A549 treated with RU486 at 1 μM for 4 hours (cell line): ENCODE data around the gene PARD6G. TPM values are rescaled to one million over a fixed set of nuclear protein-coding genes. Genes with fewer than 3 reads are reported as not detected.

Experiments
- total RNA-seq: library from RNA; stranded (reverse); fragments of 200-300 nt; extraction: Qiagen RNA extraction; gene quantifications from 5 replicates; pipeline ENCODE4 v1.2.3, GENCODE V29; 2022; ENCODE audit warnings: low read depth

Gene PARD6G
- 2.0 to 4.1 TPM (median 2.9 TPM) in 5 replicates for total RNA-seq

GRCh38 chr18:80247393-80247841 is at the start of gene PARD6G:
Gene PARD6G (minus strand): TSS chr18:80247514. CDS start chr18:80247348, 166 bp downstream.

DNA sequence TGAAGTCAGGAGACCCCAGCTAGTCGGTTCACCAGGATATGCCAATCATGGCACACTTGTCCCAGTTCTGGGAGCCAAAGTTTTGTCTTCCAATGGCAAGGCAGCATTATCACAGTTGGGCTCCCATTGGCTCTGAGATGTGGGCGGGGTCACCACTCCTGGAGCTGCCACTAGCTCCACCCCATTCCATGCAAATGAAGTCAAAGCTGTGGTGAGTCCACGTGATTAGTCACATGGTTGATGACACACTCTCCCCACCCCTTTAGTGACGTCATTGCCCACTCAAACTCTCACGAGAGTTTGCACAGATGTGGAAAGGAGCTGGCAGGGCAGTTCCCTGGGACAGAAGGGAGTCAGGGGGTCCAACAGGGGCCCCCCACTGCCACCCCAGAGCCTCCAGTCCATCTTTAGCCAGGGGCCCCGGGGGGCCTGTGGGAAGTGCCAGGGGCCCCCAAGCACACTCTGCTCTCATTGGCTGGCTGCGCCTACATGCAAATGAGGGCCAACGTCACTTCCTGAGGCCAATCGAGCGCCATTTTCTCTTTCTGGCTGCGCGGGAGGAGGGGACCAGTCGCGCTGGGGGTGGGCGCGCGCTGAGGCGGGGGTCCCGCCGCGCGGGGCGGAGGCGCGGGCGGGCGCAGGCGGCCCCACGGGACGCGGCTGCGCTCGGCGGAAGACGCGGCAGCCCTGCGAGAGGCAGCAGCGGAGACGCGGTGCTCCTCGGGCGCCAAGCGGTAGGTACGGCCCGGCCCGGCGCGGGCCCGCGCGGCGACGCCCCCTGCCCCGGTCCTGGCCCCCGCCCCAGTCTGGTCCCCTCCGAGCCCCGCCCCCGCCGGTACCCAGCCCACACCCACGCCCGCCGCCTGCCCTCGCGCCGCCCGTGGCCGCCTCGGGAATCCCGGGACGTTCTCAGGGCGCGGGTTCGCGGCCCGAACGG is 138.3 kb downstream of the PARD6G start, which contains the start of gene ADNP2:
TSS of gene ADNP2 (plus strand) at position 524 of the 937 bp plus-strand sequence. CDS start 8,281 bp downstream, outside the sequence.

Other genes with a start within 250 kb of the PARD6G start
- 29.6 to 31.1 TPM (median 30.4 TPM) in 5 replicates for gene RBFA, start 213.1 kb downstream of the PARD6G start, total RNA-seq
- gene ADNP2, start 138.3 kb downstream of the PARD6G start, total RNA-seq: 10.0 to 12.1 TPM (median 11.6 TPM) in 5 replicates